Right lobe of liver (tissue), 4 donors: ENCODE measurements around the gene METAP1.

Source experiments
- CTCF ChIP-seq, 4 donors: fragments of 200-600 bp in 3 of 4; fragments of 450-650 bp in 1 of 4; IDR thresholded peaks; one replicate each; pipeline versions ENCODE4 v1.5.1 to v1.8.0; 2016 to 2022; ENCODE audit warnings: antibody characterized with exemption in 4 of 4, mild to moderate bottlenecking in 2 of 4
- POLR2A ChIP-seq: fragments of 450-650 bp; IDR thresholded peaks from one replicate; pipeline ENCODE4 v1.6.1; 2017; ENCODE audit warnings: antibody characterized with exemption, mild to moderate bottlenecking
- donor health status: DM: no; HTN: no; CAD: no.
- donor health status: DM: no; HTN: no; CAD: no.
- donor health status: DM: no; HTN: yes; CAD: no.

GRCh38 chr4:98994474-98995182, 893 bp upstream of the METAP1 start:
- no peak for TF ChIP-seq CTCF (IDR thresholded peaks at IDR 0.05)
- TF ChIP-seq POLR2A: no peak
